CD4-positive, alpha-beta T cell treated with Interleukin-17A for 4 hours (primary cell): ENCODE data around the gene CCDC12.
A peak's percentile ranks its signal among the peaks of the same experiment; 100 is the strongest.

Source experiments
- DNase-seq: peaks from one replicate; pipeline ENCODE4 v3.0.0-alpha.2; 2020; ENCODE audit warnings: mixed read lengths

Gene CCDC12

DNA sequence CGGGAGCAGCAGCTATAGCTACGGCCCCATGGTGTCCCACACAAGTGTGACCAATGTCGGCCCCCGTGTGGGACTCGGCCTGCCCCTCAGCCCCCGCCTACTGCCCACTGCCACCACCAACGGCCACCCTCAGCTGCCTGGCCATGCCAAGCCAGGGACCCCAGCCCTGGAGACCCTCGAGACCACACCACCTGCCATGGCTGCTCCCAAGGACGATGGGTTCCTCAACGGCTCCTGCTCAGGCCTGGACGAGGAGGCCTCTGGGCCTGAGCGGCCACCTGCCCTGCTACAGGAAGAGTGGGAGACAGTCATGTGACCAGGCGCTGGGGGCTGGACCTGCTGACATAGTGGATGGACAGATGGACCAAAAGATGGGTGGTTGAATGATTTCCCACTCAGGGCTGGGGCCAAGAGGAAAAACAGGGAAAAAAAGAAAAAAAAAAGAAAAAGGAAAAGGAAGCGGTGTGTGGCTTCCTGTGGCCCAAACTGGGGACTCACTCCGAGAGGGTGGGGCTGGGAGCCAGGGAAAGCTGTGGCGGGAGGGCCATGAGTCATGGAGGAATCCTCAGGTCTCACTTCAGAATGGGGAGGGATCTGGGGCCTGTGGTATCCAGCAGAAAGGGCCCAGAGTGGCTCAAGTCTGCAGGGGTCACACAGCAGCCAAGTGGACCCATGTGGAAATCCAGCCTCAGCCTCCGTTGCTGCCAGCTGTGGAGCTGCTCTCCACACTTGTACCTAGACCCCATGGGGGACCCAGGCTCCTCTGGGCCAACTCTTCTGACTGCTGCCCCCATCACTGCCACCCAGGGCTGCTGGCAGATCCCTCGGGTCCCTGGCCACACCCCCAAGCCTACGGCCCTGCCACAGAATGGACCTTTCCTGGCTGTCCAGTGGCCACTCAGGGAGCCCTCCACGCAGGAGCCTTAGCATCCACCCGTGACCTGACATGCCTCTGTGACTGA lies 72.9 kb downstream of the CCDC12 start:
- no peak for DNase-seq

DNA sequence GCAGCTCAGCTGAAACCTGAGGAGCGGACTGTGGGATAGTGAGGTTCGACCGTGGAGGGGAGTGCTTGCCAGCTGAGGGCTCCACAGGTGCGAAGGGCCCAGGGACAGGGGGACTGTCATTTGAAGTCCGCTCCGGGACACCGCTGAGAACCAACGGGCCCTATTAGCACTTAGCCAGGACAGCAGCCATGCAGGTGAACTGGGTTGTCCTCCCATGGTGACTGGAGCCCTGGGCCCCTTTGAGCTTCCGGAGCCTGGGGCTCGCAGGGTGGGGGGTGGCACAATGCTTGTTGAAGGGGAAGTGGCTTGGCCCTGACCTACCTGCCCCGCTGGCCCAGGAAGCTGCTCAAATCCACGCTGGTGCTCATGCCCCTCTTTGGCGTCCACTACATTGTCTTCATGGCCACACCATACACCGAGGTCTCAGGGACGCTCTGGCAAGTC lies 74.3 kb downstream of the CCDC12 start:
- DNase-seq, result no peak

GRCh38 chr3:46901591-46902187 lies 74.9 kb downstream of the CCDC12 start:
- DNase-seq, result no peak

- DNase-seq, result no peak
These were observed 75.5 kb downstream of the CCDC12 start for GRCh38 chr3:46901061-46901460.

GRCh38 chr3:46900356-46900755 lies 76.2 kb downstream of the CCDC12 start:
- DNase-seq, result no peak

DNA sequence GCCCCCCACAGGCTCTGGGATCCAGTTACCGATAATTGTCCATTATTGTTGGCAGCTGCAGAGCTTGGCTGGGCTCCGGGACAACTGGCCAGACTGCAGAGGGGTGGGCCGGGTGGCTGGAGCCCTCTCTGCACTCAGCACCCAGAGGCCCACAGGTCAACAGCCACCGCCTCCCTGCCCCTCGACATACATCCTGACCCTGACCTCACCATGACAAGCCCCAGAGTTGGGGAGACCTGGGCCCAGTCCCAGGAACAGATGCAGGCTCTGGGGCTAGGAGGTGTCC lies 76.6 kb downstream of the CCDC12 start:
- no peak for DNase-seq

GRCh38 chr3:46899151-46900006 lies 77.2 kb downstream of the CCDC12 start:
- DNase-seq, result no peak

DNA sequence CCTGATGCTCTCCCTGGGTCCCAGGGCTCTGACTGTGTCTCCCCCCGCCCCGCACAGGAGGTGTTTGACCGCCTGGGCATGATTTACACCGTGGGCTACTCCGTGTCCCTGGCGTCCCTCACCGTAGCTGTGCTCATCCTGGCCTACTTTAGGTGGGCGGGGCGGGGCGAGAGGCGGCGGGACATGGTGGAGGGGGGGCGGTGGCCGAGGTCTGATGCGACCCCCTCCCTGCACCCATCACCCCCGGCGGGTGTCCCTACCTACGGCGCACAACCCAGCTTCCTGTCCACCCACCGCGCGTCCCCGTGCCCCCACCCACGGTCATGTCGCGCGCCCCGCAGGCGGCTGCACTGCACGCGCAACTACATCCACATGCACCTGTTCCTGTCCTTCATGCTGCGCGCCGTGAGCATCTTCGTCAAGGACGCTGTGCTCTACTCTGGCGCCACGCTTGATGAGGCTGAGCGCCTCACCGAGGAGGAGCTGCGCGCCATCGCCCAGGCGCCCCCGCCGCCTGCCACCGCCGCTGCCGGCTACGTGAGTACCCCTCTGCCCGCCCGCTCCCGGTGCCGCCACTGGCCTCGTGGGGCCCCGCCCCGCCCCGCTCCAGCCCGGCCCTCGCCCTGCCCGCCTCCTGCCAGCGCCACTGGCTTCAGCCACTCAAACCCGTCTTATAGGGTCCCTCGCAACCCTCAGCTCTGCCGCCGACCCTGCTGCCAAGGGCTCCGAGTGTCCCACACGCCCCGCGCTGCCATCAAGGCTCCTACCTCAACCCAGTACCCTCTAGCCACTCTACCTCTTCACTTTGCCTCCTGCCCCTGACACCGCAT lies 78.0 kb downstream of the CCDC12 start:
- no peak for DNase-seq

DNA sequence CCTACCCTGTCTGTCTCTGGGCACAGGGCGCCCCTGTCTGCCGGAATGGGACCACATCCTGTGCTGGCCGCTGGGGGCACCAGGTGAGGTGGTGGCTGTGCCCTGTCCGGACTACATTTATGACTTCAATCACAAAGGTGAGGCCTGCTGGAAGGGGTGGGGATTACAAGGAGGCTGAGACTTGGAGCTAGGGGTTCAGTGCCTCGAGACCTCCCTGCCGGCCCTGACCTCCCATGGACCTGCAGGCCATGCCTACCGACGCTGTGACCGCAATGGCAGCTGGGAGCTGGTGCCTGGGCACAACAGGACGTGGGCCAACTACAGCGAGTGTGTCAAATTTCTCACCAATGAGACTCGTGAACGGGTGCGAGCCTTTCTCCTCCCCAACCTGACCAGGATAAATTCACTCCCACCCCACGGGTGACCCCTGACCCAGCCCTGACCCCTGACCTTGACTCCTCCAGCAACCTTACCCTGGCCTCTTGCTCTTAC lies 78.7 kb downstream of the CCDC12 start:
- no peak for DNase-seq

DNA sequence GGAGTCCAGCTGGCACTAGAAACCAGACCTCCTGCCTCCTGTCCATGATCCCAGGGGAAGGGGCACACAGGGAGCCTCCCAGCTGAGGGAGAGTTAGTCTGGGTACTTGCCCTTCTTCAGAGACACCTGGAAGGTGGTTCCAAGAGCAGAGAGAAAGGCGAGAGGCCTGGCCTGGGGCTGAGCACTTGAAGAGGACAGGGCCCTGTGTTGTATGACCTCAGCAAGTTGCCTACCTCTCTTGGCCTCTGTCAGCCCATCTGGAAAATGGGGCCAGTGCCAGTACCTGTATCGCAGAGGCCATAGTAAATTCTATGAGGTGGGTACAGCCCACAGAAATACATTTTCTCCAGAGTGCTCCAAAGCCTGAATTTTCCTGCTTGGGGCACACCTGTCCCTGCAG lies 79.5 kb downstream of the CCDC12 start:
- DNase-seq, result no peak

DNA sequence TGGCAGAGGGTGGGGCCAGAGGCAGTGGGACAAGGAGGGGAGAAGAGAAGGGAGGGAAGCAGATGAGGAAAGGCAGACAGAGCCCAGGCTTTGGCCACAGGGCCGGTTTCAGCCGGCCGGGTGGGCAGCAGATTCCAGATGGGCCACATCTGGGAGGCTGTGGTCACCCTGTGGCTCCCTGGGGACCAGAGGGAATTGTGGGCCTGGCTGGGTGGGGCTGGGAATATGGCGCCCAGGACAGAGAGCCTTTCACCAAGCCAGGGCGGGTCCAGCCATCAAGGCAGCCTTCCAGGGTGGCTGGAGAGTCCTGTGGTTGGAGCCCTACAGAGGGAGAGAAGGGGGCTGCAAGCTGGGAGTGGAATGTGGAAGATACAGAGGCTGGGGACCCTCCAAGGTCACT lies 80.2 kb downstream of the CCDC12 start:
- no peak for DNase-seq

DNA sequence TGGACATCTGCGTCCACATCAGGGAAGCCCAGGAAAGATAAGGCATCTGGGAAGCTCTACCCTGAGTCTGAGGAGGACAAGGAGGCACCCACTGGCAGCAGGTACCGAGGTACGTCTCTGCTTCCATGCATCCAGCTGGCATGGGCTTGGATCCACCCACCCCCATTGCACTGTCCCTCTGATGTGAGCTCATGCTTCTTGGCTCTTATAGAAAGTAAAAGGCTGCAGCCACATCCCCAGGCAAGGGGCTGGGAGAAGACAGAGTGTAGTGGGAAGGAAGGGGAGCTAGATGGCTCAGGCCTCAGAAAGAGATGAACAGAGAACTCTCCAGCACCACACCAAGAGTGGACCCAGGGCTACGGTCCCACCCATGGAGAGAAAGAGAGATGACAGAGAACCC lies 80.8 kb downstream of the CCDC12 start:
- no peak for DNase-seq

GRCh38 chr3:46895204-46895660 lies 81.3 kb downstream of the CCDC12 start:
- peak; percentile 89 for DNase-seq

DNA sequence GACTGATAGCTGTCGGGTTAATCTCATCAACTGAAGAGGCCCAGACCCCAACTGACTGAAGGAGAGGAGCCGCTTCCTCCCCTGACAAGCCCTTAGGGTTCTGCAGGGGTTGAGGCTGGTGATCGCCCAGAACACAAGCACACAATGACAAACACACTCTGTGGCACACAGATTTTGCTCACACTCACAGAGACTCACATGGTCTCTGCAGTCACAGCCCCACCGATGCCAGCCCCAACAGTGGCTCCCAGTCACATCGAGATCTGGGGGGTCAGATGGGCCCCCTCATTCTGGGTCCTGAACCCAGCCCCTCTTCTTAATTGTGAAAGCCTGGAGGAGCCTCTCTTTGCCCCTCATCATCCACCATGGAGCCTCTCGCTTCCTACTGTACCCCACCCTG lies 82.3 kb downstream of the CCDC12 start:
- DNase-seq, result no peak

DNA sequence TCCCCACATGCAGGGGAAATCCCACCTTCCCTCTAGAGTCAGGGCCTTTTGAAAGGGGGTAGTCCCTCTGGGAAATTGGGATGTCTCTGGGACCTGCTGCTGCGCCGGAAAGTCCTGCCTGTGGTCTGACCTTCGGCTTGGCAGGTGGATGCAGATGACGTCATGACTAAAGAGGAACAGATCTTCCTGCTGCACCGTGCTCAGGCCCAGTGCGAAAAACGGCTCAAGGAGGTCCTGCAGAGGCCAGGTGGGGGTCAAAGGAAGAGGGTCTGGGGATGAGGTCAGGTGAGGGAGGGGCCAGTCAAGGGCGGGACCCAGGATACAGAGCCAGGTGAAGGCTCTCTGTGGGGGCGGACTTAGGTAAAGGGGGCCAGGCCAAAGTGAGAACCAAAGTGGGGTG lies 82.8 kb downstream of the CCDC12 start:
- no peak for DNase-seq

- no peak for DNase-seq
These were observed 83.3 kb downstream of the CCDC12 start for GRCh38 chr3:46893146-46893748.

DNA sequence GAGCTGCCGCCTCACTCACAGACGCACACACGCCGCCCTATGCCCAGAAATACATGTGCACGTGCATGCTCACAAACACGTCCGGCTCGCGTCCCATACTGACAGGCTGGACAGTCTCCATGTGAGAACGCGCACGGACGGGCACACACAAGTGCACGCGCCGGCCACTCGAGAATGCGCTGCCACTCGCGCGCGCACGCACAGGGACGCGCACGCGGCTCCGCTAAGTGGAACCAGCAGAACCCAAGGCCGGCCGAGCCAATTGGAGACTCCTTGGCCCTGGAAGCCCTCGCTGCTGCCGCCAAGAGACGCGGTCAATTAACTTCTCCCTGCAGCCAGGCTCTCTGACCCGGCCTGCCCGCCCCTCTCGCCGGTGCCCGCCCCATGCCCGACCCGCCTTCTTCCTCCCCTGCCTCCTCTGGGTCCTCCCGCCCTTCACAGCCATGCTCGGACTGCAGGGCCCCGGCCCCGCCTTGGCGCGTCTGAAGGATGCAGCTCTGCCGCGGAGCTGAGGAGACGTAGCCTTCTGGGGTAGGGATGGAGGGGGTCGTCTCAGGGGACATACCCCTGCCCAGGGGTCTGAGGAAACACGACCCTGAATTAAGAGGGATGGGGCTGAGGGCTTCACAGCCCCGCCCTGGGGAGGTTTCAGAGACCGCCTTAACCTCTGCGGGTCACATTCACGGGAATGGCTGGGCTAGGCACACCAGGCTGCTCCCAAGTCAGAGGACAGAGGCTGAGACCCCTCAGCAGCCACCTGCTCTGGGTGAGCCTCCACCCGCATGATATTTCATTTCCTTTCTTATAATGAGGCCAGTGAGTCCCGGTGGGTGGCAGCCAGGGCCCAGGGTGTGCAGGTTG lies 84.0 kb downstream of the CCDC12 start:
- DNase-seq, result no peak

DNA sequence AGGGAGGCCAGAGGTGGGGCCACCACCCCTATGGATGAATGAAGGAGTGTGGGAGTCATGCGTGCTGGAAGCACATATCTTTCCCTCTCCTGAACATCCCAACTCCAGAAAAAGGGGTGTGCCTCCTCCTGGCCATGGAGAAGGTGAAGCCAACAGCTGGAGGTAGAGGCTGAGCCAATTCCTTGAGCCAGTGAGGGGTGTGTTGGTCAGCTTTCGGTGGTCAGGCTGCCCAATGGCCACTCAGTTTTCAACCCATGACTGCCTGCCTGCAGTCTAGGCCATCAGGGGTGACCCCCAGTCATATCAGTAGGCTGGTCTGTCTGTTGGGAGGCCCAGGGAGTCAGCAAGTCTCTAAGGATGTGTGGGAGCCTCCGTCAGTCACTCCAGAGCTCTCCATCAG lies 85.4 kb downstream of the CCDC12 start:
- no peak for DNase-seq

DNA sequence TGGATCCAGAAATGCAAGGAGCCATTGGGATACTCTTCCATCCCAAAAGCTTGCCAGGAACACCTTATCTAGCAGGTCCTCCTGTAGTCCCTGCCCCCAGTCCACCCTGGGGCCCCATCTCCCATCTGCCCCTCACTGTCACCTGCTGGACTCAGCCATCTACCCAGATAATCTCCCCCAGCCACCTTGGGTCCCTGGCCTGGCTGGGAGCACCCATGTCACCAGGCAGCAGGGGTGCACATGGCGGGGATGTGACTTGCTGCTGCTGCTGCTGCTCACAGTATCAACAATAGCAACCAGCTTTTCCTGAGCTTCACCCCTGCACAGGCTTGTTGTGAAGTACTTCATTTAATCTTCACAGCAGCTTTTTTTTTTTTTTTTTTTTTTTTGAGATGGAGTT lies 86.4 kb downstream of the CCDC12 start:
- no peak for DNase-seq

DNA sequence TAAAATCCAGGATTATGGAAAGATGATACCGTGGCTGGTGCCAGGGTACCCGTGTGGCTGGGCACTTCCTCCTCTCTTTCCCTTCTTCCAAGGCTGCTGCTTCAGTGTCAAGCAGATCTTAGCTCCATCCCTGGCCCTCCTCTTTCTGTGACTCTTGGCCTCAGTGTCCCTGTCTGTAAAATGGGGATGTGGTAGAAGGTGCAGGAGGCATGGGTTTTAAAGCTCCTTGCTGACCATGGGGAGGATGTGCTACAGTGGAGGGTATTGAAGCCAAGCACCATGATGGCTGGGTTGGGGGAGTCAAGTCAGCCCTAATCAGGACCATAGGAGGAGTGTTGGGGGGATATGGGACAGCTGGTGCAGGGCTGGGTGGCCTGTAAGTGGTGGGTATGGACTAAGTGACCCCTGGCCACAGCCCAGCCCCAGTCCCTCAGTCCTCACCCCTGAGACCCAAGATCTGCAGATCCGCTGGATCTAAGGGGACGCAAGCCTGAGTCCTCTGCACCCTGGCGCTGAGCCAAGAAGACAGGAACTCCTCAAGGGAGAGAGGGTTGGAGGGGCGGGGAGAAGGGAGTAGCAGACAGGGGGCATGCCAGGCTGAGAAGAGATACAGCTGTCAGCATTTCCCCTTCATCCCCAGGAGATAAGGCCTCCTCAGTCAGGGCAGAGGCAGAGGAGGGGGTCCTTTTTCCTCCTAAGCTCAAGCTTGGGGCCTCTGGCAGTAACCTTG lies 87.0 kb downstream of the CCDC12 start:
- DNase-seq, result no peak
